K562 (cell line): Measurements from ENCODE around the gene CLTB. TPM values are rescaled to one million over a fixed set of nuclear protein-coding genes. Genes with fewer than 3 reads are reported as not detected.

ENCODE experiments used
- ATAC-seq: fragments of 200-7000 bp; cut with Tn5 transposase; 3 replicates; pipeline ENCODE4 v1.9.1; 2020; ENCODE audit warnings: moderate library complexity
- BruUV-seq: library from RNA; stranded (reverse); fragments of 400-500 nt; replicated peaks from 2 replicates; lab custom pipeline; 2021; lab: Mats Ljungman, UMichigan
- CTCF ChIA-PET: fragments of 300-600 bp; formaldehyde crosslinking; extraction: SDS; loops from one replicate; lab custom pipeline; 2021; ENCODE audit warnings: low intra/inter-chr PET ratio; lab: Yijun Ruan, JAX
- POLR2A ChIA-PET: fragments of 300-600, 350-650 bp; sonication (Branson Sonifier 250); formaldehyde crosslinking; extraction: SDS; loops from one replicate; lab custom pipeline; 2021; ENCODE audit warnings: antibody characterized with exemption, inconsistent platforms; lab: Yijun Ruan, JAX
- DNase-seq, 4 experiments: peaks; one replicate each; pipeline versions ENCODE4 v3.0.0 to v3.0.0-alpha.2; 2011 to 2018; ENCODE audit warnings: low spot score in 3 of 4, mixed read lengths in 3 of 4; ENCODE audit errors: extremely low read depth in 1 of 4
- FAIRE-seq: peaks from 2 replicates; lab custom pipeline; 2011; peaks lifted over from hg19 to GRCh38; lab: Jason Lieb, UNC
- H2AFZ ChIP-seq: 2 replicates; pipeline ENCODE4 v1.6.0; 2011; ENCODE audit warnings: low read depth, low read length, control low read depth, inconsistent platforms
- H3K27ac ChIP-seq: fragments of 200-600 bp; 3 replicates; pipeline ENCODE4 v1.8.0; 2011; ENCODE audit warnings: low read depth, mild to moderate bottlenecking, control low read depth, inconsistent platforms, low read length, moderate library complexity, mixed read lengths; ENCODE audit errors: extremely low read depth
- H3K27me3 ChIP-seq, 2 experiments: fragments of 300-600 bp in 1 of 2; 2 replicates in 1 of 2; 3 replicates in 1 of 2; pipeline versions ENCODE4 v1.6.0 to v1.8.0; 2011; ENCODE audit warnings: inconsistent platforms in 2 of 2, low read length in 2 of 2, mild to moderate bottlenecking in 1 of 2, mixed read lengths in 1 of 2, moderate library complexity in 1 of 2; ENCODE audit not compliant: control insufficient read depth in 2 of 2, insufficient read depth in 2 of 2
- H3K36me3 ChIP-seq: fragments of 300-600 bp; 3 replicates; pipeline ENCODE4 v1.8.0; 2011; ENCODE audit warnings: mild to moderate bottlenecking, low read length, inconsistent platforms; ENCODE audit not compliant: control insufficient read depth, insufficient read depth
- H3K4me1 ChIP-seq, 2 experiments: fragments of 200-600 bp in 1 of 2; replicated peaks in 1 of 2; 2 replicates in 1 of 2; 3 replicates in 1 of 2; pipeline versions ENCODE4 v1.5.1 to v1.8.0; 2011; ENCODE audit warnings: inconsistent platforms in 2 of 2, low read length in 2 of 2, mild to moderate bottlenecking in 1 of 2, mixed read lengths in 1 of 2, moderate library complexity in 1 of 2; ENCODE audit not compliant: control insufficient read depth in 2 of 2, insufficient read depth in 2 of 2
- H3K4me2 ChIP-seq: 2 replicates; pipeline ENCODE4 v1.6.1; 2011; ENCODE audit warnings: low read length, control low read depth, inconsistent platforms, mixed read lengths; ENCODE audit not compliant: insufficient read depth
- H3K4me3 ChIP-seq: fragments of 200-600 bp; sonication (generic), shearing (Covaris generic); 2 replicates; pipeline ENCODE4 v1.5.1; 2016; ENCODE audit warnings: control low read depth, inconsistent platforms
- H3K79me2 ChIP-seq: fragments of 200-600 bp; 3 replicates; pipeline ENCODE4 v1.8.0; 2011; ENCODE audit warnings: low read length, inconsistent platforms; ENCODE audit not compliant: control insufficient read depth, insufficient read depth
- H3K9ac ChIP-seq, 2 experiments: 2 replicates each; pipeline versions ENCODE4 v1.6.0 to v1.6.1; 2011; ENCODE audit warnings: low read depth in 2 of 2, low read length in 2 of 2, control low read depth in 1 of 2, inconsistent platforms in 1 of 2, mild to moderate bottlenecking in 1 of 2, mixed read lengths in 1 of 2; ENCODE audit not compliant: insufficient read depth in 1 of 2
- H3K9me1 ChIP-seq: one replicate; pipeline ENCODE4 v1.6.0; 2011; ENCODE audit warnings: inconsistent platforms, mild to moderate bottlenecking, low read length, moderate library complexity; ENCODE audit not compliant: control insufficient read depth, insufficient read depth
- H3K9me3 ChIP-seq: replicated peaks from 2 replicates; pipeline ENCODE4 v1.5.1; 2011; ENCODE audit warnings: low read depth, low read length, inconsistent platforms; ENCODE audit not compliant: control insufficient read depth, insufficient read depth
- H4K20me1 ChIP-seq: replicated peaks from 2 replicates; pipeline ENCODE4 v1.6.1; 2011; ENCODE audit warnings: low read length, inconsistent platforms, mixed read lengths; ENCODE audit not compliant: control insufficient read depth, insufficient read depth
- CCNT2 ChIP-seq: IDR thresholded peaks from 2 replicates; pipeline ENCODE4 v1.6.1; 2011; ENCODE audit warnings: borderline replicate concordance, low read depth, mild to moderate bottlenecking, moderate library complexity, mixed read lengths, low read length; ENCODE audit not compliant: insufficient read length; ENCODE audit errors: extremely low read depth
- CEBPG ChIP-seq, 3 experiments: fragments of 200-800 bp in 1 of 3; sonication (Bioruptor generic) in 1 of 3; sonication (generic) in 1 of 3; formaldehyde crosslinking in 1 of 3; IDR thresholded peaks in 2 of 3; conservative IDR thresholded peaks in 1 of 3; 2 replicates each; pipeline versions ENCODE4 v1.6.1 to v1.8.0; 2016 to 2022; ENCODE audit warnings: missing compliant biosample characterization in 2 of 3, missing genetic modification characterization in 2 of 3, mild to moderate bottlenecking in 1 of 3, missing genetic modification reagents in 1 of 3
- MEIS2 ChIP-seq: fragments of 450-650 bp; IDR thresholded peaks from 2 replicates; pipeline ENCODE4 v1.6.1; 2014; ENCODE audit warnings: mild to moderate bottlenecking; ENCODE audit not compliant: partially characterized antibody
- NFATC3 ChIP-seq: fragments of 450-650 bp; IDR thresholded peaks from 2 replicates; pipeline ENCODE4 v1.6.1; 2017; ENCODE audit warnings: mild to moderate bottlenecking
- SOX6 ChIP-seq: fragments of 450-650 bp; IDR thresholded peaks from 2 replicates; pipeline ENCODE4 v1.6.1; 2014; ENCODE audit warnings: mild to moderate bottlenecking
- YBX1 ChIP-seq: fragments of 450-650 bp; IDR thresholded peaks from 2 replicates; pipeline ENCODE4 v1.7.1; 2016; ENCODE audit warnings: mild to moderate bottlenecking
- ZNF175 ChIP-seq: fragments of 200-800 bp; sonication (Bioruptor generic); IDR thresholded peaks from 2 replicates; pipeline ENCODE4 v1.6.1; 2016; ENCODE audit warnings: low read depth, mild to moderate bottlenecking, missing genetic modification characterization, missing compliant biosample characterization
- ZNF217 ChIP-seq: sonication (generic); formaldehyde crosslinking; IDR thresholded peaks from 2 replicates; pipeline ENCODE4 v1.8.0; 2022; ENCODE audit warnings: mild to moderate bottlenecking, missing genetic modification reagents
- WGBS: fragments of 100-300 bp; shearing (Covaris generic); methylation state at CpG from one replicate; pipeline ENCODE4 v1.1.6; 2016; ENCODE audit warnings: low coverage, mixed read lengths; ENCODE audit not compliant: insufficient coverage; ENCODE audit errors: missing lambda C conversion rate; 5-methylcytosine and 5-hydroxymethylcytosine counted together
- in situ Hi-C: fragments of 300-500 bp; cut with MboI; formaldehyde crosslinking; loops from 4 replicates; pipeline ENCODE4 v1.15.0; 2018; ENCODE audit warnings: inconsistent platforms, mixed read lengths
- intact Hi-C: fragments of 100-400 bp; cut with micrococcal nuclease; formaldehyde crosslinking; loops from 2 replicates; pipeline ENCODE4 v1.14.2; 2022
- polyA plus RNA-seq, 8 experiments: library from polyadenylated mRNA; depleted of rRNA in 4 of 8; stranded (reverse) in 5 of 8; unstranded in 3 of 8; fragments of >200 nt; fragmentation: Nextera tagmentation in 2 of 8; fragmentation: Illumina TruSeq in 1 of 8; extraction: Ambion mirVana in 2 of 8; extraction: Trizol in 1 of 8; gene quantifications; 2 replicates each; pipeline versions ENCODE4 v1.2.1 to v1.2.3, GENCODE V29; 2011 to 2014; ENCODE audit warnings: inconsistent platforms in 1 of 8, missing spikeins in 1 of 8
- total RNA-seq, 7 experiments: library from RNA; depleted of rRNA in 6 of 7; stranded (reverse); fragments of >200 nt in 6 of 7; fragmentation: Illumina TruSeq in 2 of 7; extraction: Trizol in 2 of 7; gene quantifications; 2 replicates each; pipeline versions ENCODE4 v1.2.1 to v1.2.3, GENCODE V29; 2011 to 2021; ENCODE audit warnings: low replicate concordance in 1 of 7
- TF ChIP-seq, protein P1 (sequence below): fragments of 200-800 bp; sonication (Bioruptor generic); IDR thresholded peaks from 2 replicates; pipeline ENCODE4 v1.6.1; 2017; ENCODE audit warnings: missing genetic modification characterization, missing compliant biosample characterization
- TF ChIP-seq, protein P2 (sequence below): sonication (generic); formaldehyde crosslinking; IDR thresholded peaks from 2 replicates; pipeline ENCODE4 v1.4.0; 2020; ENCODE audit warnings: mild to moderate bottlenecking, missing genetic modification reagents
- TF ChIP-seq, protein P3 (sequence below): fragments of 250-450 bp; sonication (Bioruptor Pico); IDR thresholded peaks from 2 replicates; pipeline ENCODE4 v1.8.0; 2022; ENCODE audit warnings: moderate library complexity, mild to moderate bottlenecking, inconsistent platforms
- TF ChIP-seq, protein P4 (sequence below): fragments of 450-650 bp; IDR thresholded peaks from 2 replicates; pipeline ENCODE4 v1.6.1; 2016

Gene CLTB
- total and polyA plus RNA-seq, 9 of the 15 experiments (the other 6 are each of a cell fraction or from before 2014, with no cell fraction given): 1.8 to 117 (median 39.0) TPM

DNA sequence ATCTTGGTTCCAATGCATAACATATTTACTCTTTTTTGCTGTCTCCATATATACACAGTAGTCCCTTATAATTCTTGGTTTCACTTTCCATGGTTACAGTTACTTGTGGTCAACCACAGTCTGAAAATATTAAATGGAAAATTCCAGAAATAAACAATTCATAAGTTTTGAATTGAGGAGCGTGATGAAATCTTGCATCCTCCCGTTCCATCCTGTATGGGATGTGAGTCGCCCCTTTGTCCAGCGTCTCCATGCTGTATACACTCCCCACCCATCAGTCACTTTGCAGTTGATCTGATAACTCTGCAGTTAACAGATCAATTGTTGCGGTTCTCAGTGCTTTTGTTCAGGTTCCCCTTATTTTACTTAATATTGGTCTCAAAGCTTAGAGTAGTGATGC lies 20.3 kb upstream of the CLTB start:
- FAIRE-seq (no peak), ATAC-seq (peak; percentile 24; the same call in 1 of the 3 replicates), DNase-seq (no peak)
- Histone ChIP-seq H3K4me1 (peaks cover 10 to 23% of the 10 kb centered on the region in 2 experiments; a peak in 4 of 5 replicates), H4K20me1 (no peaks in the 10 kb centered on the region), H3K27me3 (no peaks in the 10 kb centered on the region), H3K9me1 (no peaks in the 10 kb centered on the region), H3K4me2 (no peak overlapping the region), H3K9ac (no peak overlapping the region), H3K79me2 (no peaks in the 10 kb centered on the region), H3K27ac (no peak overlapping the region), H3K4me3 (no peak overlapping the region), H3K9me3 (no peaks in the 10 kb centered on the region), H3K36me3 (no peaks in the 10 kb centered on the region), H2AFZ (peak overlapping the region; percentile 45)
- CTCF ChIA-PET: no interaction called here
- intact Hi-C loops (no loop called here), in situ Hi-C loops (no loop called here)
- TF ChIP-seq ZNF175 (CRISPR knock-in tag) (no peak), CCNT2 (no peak), NFATC3 (no peak), MEIS2 (peak; percentile 3), CEBPG (CRISPR knock-in tag; IDR thresholded peaks at IDR 0.05) (no peak), CEBPG (tag; conservative IDR thresholded peaks at IDR 0.05 in 1 of 2, IDR thresholded peaks at IDR 0.05 in 1 of 2) (0 out of 4 replicates have a peak, but pooled peaks of 1 of the 2 experiments have one; percentile 9), YBX1 (no peak), ZNF217 (CRISPR knock-in tag) (no peak), SOX6 (peak; percentile 86)
- TF ChIP-seq, protein P1, sequence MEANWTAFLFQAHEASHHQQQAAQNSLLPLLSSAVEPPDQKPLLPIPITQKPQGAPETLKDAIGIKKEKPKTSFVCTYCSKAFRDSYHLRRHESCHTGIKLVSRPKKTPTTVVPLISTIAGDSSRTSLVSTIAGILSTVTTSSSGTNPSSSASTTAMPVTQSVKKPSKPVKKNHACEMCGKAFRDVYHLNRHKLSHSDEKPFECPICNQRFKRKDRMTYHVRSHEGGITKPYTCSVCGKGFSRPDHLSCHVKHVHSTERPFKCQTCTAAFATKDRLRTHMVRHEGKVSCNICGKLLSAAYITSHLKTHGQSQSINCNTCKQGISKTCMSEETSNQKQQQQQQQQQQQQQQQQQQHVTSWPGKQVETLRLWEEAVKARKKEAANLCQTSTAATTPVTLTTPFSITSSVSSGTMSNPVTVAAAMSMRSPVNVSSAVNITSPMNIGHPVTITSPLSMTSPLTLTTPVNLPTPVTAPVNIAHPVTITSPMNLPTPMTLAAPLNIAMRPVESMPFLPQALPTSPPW (CRISPR knock-in tag): no peak
- TF ChIP-seq, protein P2, sequence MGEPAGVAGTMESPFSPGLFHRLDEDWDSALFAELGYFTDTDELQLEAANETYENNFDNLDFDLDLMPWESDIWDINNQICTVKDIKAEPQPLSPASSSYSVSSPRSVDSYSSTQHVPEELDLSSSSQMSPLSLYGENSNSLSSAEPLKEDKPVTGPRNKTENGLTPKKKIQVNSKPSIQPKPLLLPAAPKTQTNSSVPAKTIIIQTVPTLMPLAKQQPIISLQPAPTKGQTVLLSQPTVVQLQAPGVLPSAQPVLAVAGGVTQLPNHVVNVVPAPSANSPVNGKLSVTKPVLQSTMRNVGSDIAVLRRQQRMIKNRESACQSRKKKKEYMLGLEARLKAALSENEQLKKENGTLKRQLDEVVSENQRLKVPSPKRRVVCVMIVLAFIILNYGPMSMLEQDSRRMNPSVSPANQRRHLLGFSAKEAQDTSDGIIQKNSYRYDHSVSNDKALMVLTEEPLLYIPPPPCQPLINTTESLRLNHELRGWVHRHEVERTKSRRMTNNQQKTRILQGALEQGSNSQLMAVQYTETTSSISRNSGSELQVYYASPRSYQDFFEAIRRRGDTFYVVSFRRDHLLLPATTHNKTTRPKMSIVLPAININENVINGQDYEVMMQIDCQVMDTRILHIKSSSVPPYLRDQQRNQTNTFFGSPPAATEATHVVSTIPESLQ (CRISPR knock-in tag): no peak
- TF ChIP-seq, protein P3, sequence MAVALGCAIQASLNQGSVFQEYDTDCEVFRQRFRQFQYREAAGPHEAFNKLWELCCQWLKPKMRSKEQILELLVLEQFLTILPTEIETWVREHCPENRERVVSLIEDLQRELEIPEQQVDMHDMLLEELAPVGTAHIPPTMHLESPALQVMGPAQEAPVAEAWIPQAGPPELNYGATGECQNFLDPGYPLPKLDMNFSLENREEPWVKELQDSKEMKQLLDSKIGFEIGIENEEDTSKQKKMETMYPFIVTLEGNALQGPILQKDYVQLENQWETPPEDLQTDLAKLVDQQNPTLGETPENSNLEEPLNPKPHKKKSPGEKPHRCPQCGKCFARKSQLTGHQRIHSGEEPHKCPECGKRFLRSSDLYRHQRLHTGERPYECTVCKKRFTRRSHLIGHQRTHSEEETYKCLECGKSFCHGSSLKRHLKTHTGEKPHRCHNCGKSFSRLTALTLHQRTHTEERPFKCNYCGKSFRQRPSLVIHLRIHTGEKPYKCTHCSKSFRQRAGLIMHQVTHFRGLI: no peak
- TF ChIP-seq, protein P4, sequence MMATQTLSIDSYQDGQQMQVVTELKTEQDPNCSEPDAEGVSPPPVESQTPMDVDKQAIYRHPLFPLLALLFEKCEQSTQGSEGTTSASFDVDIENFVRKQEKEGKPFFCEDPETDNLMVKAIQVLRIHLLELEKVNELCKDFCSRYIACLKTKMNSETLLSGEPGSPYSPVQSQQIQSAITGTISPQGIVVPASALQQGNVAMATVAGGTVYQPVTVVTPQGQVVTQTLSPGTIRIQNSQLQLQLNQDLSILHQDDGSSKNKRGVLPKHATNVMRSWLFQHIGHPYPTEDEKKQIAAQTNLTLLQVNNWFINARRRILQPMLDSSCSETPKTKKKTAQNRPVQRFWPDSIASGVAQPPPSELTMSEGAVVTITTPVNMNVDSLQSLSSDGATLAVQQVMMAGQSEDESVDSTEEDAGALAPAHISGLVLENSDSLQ: peak; percentile 30; the same call in 1 of the 2 replicates
- POLR2A ChIA-PET: no interaction called here
- WGBS: 17% methylated on average over 5 of the region's 5 CpGs
- BruUV-seq: no TSS peak
